NB4 (cell line): ENCODE measurements around the gene ARHGAP1.

Experiments
- DNase-seq: peaks from one replicate; pipeline ENCODE4 v3.0.0; 2010; ENCODE audit warnings: low read depth
- H3K4me3 ChIP-seq: one replicate; pipeline ENCODE4 v1.5.1; 2011; ENCODE audit warnings: mild to moderate bottlenecking, low read depth, low read length, moderate library complexity
- CTCF ChIP-seq: IDR thresholded peaks from one replicate; pipeline ENCODE4 v1.5.1; 2012; ENCODE audit warnings: low read depth, low read length
- MAX ChIP-seq: IDR thresholded peaks from 2 replicates; pipeline ENCODE4 v1.6.1; 2011; ENCODE audit warnings: low read depth, low read length
- MYC ChIP-seq: IDR thresholded peaks from 2 replicates; pipeline ENCODE4 v1.6.1; 2011; ENCODE audit warnings: low read depth, low read length
- POLR2A ChIP-seq: IDR thresholded peaks from 2 replicates; pipeline ENCODE4 v1.6.1; 2011; ENCODE audit warnings: mild to moderate bottlenecking; ENCODE audit not compliant: insufficient read length; ENCODE audit errors: extremely low read depth

Gene ARHGAP1

GRCh38 chr11:46743043-46743442 is 42.6 kb upstream of the ARHGAP1 start:
- DNase-seq: no peak
- no peak overlapping the region for H3K4me3 ChIP-seq
- TF ChIP-seq CTCF: no peak
- TF ChIP-seq MYC: no peak
- TF ChIP-seq POLR2A: no peak
- no peak for TF ChIP-seq MAX

- no peak for DNase-seq
- no peak for TF ChIP-seq POLR2A
- TF ChIP-seq MYC: no peak
- TF ChIP-seq CTCF: no peak
- TF ChIP-seq MAX: no peak
- no peak overlapping the region for H3K4me3 ChIP-seq
These were observed 41.4 kb upstream of the ARHGAP1 start for GRCh38 chr11:46741600-46742484.

- TF ChIP-seq MAX (no peak), CTCF (no peak), MYC (no peak), POLR2A (no peak)
- no peak overlapping the region for H3K4me3 ChIP-seq
- no peak for DNase-seq
These were observed 38.5 kb upstream of the ARHGAP1 start for GRCh38 chr11:46738887-46739286.

GRCh38 chr11:46737699-46738098 is 37.3 kb upstream of the ARHGAP1 start:
- no peak for DNase-seq
- TF ChIP-seq MYC: no peak
- no peak for TF ChIP-seq CTCF
- no peak for TF ChIP-seq POLR2A
- TF ChIP-seq MAX: no peak
- H3K4me3 ChIP-seq: no peak overlapping the region

GRCh38 chr11:46736615-46737014 is 36.2 kb upstream of the ARHGAP1 start:
- no peak overlapping the region for H3K4me3 ChIP-seq
- DNase-seq: no peak
- TF ChIP-seq MYC (no peak), POLR2A (no peak), CTCF (no peak), MAX (no peak)

GRCh38 chr11:46736146-46736545 is 35.7 kb upstream of the ARHGAP1 start:
- no peak overlapping the region for H3K4me3 ChIP-seq
- no peak for DNase-seq
- no peak for TF ChIP-seq MYC
- TF ChIP-seq MAX: no peak
- no peak for TF ChIP-seq CTCF
- no peak for TF ChIP-seq POLR2A
